GM19455 (cell line): ENCODE measurements around the gene TGFB1I1.
"Not testable (repeated sequence)": the region's sequence is repeated elsewhere in the genome, so short reads cannot be mapped to it uniquely, and the experiment has no call there.

Experiments used
- ATAC-seq: cut with Tn5 transposase; IDR thresholded peaks from one replicate; pipeline ENCODE4 v1.9.1; 2021; ENCODE audit not compliant: unreplicated experiment

Gene TGFB1I1

GRCh38 chr16:31487071-31487719 is 15.2 kb downstream of the TGFB1I1 start:
- ATAC-seq = no peak

GRCh38 chr16:31487720-31488467 is 15.9 kb downstream of the TGFB1I1 start:
- peak; percentile 75 for ATAC-seq

- ATAC-seq = no peak
Measured at GRCh38 chr16:31488468-31489297, 16.7 kb downstream of the TGFB1I1 start.

GRCh38 chr16:31489298-31489564 is 17.3 kb downstream of the TGFB1I1 start:
- no peak for ATAC-seq

- no peak for ATAC-seq
Measured at GRCh38 chr16:31489616-31490584, 17.9 kb downstream of the TGFB1I1 start.

GRCh38 chr16:31491778-31492418 is 19.9 kb downstream of the TGFB1I1 start:
- no peak for ATAC-seq

GRCh38 chr16:31493506-31494125 is 21.7 kb downstream of the TGFB1I1 start:
- no peak for ATAC-seq

DNA sequence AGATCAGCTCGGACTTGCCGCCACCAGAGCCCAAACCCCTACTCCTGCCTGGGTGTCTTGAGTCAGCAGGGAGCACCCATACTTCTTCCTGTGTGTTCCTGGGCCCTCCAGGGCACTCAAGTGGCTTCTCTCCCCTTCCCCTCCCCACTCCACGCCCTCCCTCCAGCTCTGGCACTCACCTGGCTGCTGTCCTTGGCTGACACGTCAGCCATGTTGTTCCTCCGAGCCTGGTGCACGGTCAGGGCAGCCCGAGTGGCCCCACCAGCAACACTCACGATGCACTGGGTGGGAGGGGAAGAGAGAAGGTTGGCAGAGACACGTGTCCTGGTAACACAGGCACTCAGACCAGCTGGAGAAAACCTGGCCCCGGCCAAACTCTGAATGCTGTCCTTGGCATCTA is 24.7 kb downstream of the TGFB1I1 start:
- no peak for ATAC-seq

DNA sequence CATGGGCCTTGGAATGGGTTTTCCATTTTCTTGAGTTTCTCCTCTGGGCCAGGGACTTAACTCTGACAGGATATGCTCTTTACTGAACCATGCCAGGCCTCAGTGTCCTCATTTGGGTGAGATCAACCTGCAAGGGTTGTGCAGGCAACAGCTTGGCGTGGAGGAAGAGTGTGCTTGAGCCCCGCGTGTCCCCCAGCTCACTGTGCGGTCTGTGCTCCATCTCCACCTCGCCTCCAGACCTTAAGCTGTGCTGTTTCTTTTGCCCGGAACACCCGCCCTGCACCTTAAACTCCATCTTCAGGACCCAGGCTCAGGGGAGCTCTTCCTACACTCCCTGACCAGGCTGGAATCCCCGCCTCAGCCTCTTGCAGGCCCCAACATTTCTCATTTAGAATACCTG is 26.5 kb downstream of the TGFB1I1 start:
- no peak for ATAC-seq

- ATAC-seq = no peak
Measured at GRCh38 chr16:31499928-31500327, 28.0 kb downstream of the TGFB1I1 start.

DNA sequence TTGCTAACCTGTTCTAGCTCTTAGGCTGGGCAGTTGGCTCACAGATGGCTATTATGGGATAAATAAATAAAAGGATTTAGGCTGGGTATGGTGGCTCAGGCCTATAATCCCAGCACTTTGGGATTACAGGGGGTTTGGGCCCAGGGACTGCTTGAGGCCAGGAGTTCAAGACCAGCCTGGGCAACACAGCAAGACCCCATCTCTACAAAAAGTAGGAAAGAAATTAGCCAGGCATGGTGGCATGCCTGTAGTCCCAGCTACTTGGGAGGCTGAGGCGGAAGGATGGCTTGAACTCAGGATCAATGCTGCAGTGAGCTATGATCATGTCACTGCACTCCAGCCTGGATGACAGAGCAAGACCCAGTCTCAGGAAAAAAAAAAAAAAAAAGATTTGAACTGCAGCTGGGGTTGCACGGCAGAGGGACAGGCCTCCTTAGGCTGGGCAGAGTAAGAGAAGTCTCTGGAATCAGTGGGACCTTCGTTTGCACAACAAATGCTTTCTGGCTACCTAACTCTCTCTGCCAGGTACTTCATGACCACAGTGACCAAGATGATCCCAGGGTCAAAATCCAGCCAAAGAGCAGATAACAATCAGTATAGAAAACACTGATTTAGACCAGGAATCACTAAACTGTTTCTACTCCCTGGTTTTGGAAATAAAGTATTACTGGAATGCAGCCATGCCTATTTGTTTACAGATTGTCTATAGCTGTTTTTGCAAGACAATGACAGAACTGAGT is 29.4 kb downstream of the TGFB1I1 start:
- ATAC-seq = no peak

- no peak for ATAC-seq
Measured at GRCh38 chr16:31501966-31502348, 30.0 kb downstream of the TGFB1I1 start.

DNA sequence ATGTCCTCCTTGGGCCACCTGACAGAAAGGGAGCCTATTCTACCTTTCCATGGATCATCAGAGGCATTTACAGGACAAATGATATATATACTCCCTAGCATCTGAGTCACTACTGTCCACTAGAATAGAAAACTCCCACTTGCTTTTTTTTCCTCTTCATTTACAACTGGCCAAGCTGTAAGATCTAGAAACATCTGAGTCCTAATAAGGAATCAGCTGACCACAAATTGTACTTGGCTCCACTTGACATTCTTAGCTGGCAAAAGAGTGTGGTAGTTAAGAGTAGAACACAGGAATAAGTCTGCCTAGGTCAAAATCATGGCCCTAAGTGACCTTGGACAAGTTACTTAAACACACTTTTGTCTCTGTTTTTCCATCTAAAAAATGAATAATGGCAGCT is 31.0 kb downstream of the TGFB1I1 start:
- no peak for ATAC-seq

DNA sequence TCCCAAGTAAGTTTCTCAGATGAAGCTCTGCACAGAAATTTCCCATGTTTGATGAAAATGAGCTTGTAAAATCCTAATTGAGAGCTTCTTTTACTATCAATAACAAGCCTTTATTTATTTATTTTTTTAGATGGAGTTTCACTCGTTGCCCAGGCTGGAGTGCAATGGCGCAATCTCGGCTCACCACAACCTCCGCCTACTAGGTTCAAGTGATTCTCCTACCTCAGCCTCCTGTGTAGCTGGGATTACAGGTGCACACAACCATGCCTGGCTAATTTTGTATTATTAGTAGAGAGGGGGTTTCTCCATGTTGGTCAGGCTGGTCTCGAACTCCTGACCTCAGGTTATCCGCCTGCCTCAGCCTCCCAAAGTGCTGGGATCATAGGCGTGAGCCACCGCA is 31.6 kb downstream of the TGFB1I1 start:
- not testable (repeated sequence) for ATAC-seq

- no peak for ATAC-seq
Measured at GRCh38 chr16:31504159-31504558, 32.2 kb downstream of the TGFB1I1 start.

- ATAC-seq = no peak
Measured at GRCh38 chr16:31505483-31505882, 33.5 kb downstream of the TGFB1I1 start.

DNA sequence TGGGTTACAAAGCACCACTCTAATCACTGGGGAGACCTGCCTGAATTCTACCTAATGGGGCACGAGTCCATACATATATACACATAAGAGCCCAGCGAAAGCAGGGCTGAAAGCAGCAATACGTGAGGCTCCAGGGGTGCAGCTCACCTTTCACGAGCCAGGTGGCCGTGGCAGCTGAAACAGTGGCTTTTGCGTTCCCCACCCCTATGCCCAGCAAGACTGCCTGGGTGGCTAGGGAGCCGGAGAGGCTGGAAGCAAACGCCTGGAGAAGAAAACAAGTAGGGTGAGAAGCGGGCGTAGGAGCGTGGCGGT is 35.6 kb downstream of the TGFB1I1 start:
- no peak for ATAC-seq

DNA sequence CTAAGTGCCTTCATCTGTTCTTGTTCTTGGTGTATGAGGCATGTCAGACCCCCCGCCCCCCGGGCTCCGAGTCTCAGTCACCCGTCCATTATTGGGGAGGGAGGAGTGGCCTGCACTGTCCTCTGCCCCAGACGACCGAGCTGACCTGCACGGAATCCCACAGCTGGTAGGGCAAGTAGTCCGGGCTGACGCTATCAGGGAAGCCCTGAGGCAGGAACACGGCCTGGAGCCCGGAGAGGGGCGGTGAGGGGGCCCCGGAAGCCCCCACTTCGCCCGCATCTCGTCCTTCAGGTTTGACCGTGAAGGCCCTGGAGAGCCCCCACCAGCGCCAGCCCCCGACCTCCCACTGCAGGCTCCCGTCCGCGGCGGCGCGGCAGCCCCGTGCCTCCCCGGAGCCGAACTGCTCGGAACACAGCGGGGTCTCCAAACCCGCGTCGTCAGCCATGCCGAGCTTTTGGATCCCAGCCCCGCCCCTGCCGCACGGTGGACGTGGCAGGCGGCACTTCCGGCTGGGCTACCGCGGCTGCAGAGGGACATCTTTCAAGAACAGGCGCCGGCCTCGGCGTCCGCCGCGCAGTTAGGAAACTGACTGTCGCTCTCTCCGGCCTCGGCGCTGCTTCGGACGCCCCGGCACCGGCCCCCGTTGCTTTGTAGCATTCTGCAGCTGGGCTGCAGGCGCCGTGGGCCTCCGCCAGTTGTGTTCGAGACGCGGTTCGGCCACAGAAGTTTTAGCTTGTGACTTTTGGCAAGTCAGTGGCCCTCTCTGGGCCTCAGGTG is 36.2 kb downstream of the TGFB1I1 start, which contains the start of gene RUSF1:
Gene RUSF1 (minus strand): TSS at position 463 of the 777 bp plus-strand sequence. CDS start 18 bp downstream, at position 445.
- peak; percentile 82 for ATAC-seq
